H1 (cell line): ENCODE measurements around the gene FAM120B. TPM values are rescaled to one million over a fixed set of nuclear protein-coding genes. Genes with fewer than 3 reads are reported as not detected.

Source experiments
- CHD7 ChIP-seq: fragments of 300-600 bp; sonication (generic); IDR thresholded peaks from 2 replicates; pipeline ENCODE4 v1.7.1; 2012; ENCODE audit warnings: low read length, moderate library complexity, mild to moderate bottlenecking, inconsistent platforms; ENCODE audit not compliant: insufficient replicate concordance
- KDM1A ChIP-seq: fragments of 200-600, 300-600 bp; sonication (generic); IDR thresholded peaks from 2 replicates; pipeline ENCODE4 v1.7.1; 2016; ENCODE audit warnings: mild to moderate bottlenecking, low read length, borderline replicate concordance
- KDM5A ChIP-seq: fragments of 200-600 bp; IDR thresholded peaks from 2 replicates; pipeline ENCODE4 v1.7.1; 2012; ENCODE audit warnings: mild to moderate bottlenecking, low read length, inconsistent platforms, mixed read lengths
- MAFK ChIP-seq: IDR thresholded peaks from 2 replicates; pipeline ENCODE4 v1.6.1; 2012; ENCODE audit warnings: low read depth, mild to moderate bottlenecking, improper control_type of control experiment, low read length
- MAX ChIP-seq: IDR thresholded peaks from 2 replicates; pipeline ENCODE4 v1.6.1; 2012; ENCODE audit warnings: inconsistent platforms
- POLR2A ChIP-seq, 2 experiments: IDR thresholded peaks; 1 replicate in 1 of 2; 2 replicates in 1 of 2; pipeline ENCODE4 v1.6.1; 2011; ENCODE audit warnings: low read depth in 2 of 2, low read length in 2 of 2, mild to moderate bottlenecking in 2 of 2; ENCODE audit errors: control extremely low read depth in 1 of 2
- RFX5 ChIP-seq: IDR thresholded peaks from 2 replicates; pipeline ENCODE4 v1.6.1; 2011; ENCODE audit warnings: low read depth, low read length, improper control_type of control experiment, borderline replicate concordance
- SIX5 ChIP-seq: IDR thresholded peaks from 2 replicates; pipeline ENCODE4 v1.6.1; 2011; ENCODE audit warnings: mild to moderate bottlenecking, low read depth, low read length
- SP2 ChIP-seq: IDR thresholded peaks from 2 replicates; pipeline ENCODE4 v1.6.1; 2012; ENCODE audit warnings: mild to moderate bottlenecking, low read length, inconsistent platforms
- SUZ12 ChIP-seq: fragments of 200-600 bp; sonication (generic); IDR thresholded peaks from 2 replicates; pipeline ENCODE4 v1.6.1; 2012; ENCODE audit warnings: mild to moderate bottlenecking, inconsistent platforms, low read length, moderate library complexity, mixed read lengths
- TEAD4 ChIP-seq: IDR thresholded peaks from 2 replicates; pipeline ENCODE4 v1.6.1; 2012; ENCODE audit warnings: low read depth, low read length, inconsistent platforms, mixed read lengths
- polyA plus RNA-seq, 7 experiments: library from polyadenylated mRNA; depleted of rRNA in 3 of 7; stranded (reverse) in 5 of 7; unstranded in 2 of 7; fragments of >200 nt in 5 of 7; fragments of 200-250 nt in 2 of 7; gene quantifications; 1 replicate in 5 of 7; 2 replicates in 1 of 7; 4 replicates in 1 of 7; pipeline versions ENCODE4 v1.2.1 to v1.2.3, GENCODE V29; 2011 to 2013; ENCODE audit warnings: missing spikeins in 2 of 7, mixed read lengths in 2 of 7
- total RNA-seq: library from RNA; stranded (reverse); fragmentation: NEBNext Ultra II Directional; extraction: Animal tissue kit (Norgen Biotek cat#: 25700); gene quantifications from 2 replicates; pipeline ENCODE4 v1.2.1, GENCODE V29; 2021
- TF ChIP-seq, protein P1 (sequence below): IDR thresholded peaks from 2 replicates; pipeline ENCODE4 v1.6.1; 2011; ENCODE audit warnings: low read depth, mild to moderate bottlenecking, low read length; ENCODE audit not compliant: insufficient read depth

FAM120B gene
- total and polyA plus RNA-seq, 2 of the 8 experiments (the other 6 are each of a cell fraction or from before 2014, with no cell fraction given), result 5.1 to 12.5 TPM

- TF ChIP-seq CHD7 (no peak), POLR2A (IDR thresholded peaks at IDR 0.05; ENCODE audit: control extremely low read depth in 1 of 2, low read depth in 2 of 2, low read length in 2 of 2) (no peak), MAFK (no peak), SUZ12 (no peak), TEAD4 (no peak), SP2 (no peak), KDM5A (no peak), SIX5 (no peak), RFX5 (no peak), MAX (no peak), KDM1A (no peak)
- TF ChIP-seq, protein P1, sequence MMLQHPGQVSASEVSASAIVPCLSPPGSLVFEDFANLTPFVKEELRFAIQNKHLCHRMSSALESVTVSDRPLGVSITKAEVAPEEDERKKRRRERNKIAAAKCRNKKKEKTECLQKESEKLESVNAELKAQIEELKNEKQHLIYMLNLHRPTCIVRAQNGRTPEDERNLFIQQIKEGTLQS, result no peak
These were observed 118.1 kb downstream of the FAM120B start (continued) for GRCh38 chr6:170424604-170425126.
